Colonic mucosa (tissue), 4 donors: ENCODE data around the gene HES4. TPM values are rescaled to one million over a fixed set of nuclear protein-coding genes. Genes with fewer than 3 reads are reported as not detected.

Experiments
- DNase-seq: peaks from one replicate; pipeline ENCODE4 v3.0.0-alpha.2; 2020
- H3K27ac ChIP-seq: fragments of 200-600 bp; one replicate; pipeline ENCODE4 v1.8.0; 2021
- H3K27me3 ChIP-seq: fragments of 200-600 bp; one replicate; pipeline ENCODE4 v1.8.0; 2021
- H3K36me3 ChIP-seq: fragments of 200-600 bp; one replicate; pipeline ENCODE4 v1.8.0; 2021
- H3K4me1 ChIP-seq: fragments of 200-600 bp; one replicate; pipeline ENCODE4 v1.8.0; 2021; ENCODE audit warnings: mild to moderate bottlenecking
- H3K4me3 ChIP-seq: fragments of 200-600 bp; one replicate; pipeline ENCODE4 v1.8.0; 2021
- H3K9ac ChIP-seq, 2 donors: one replicate each; pipeline ENCODE4 v1.7.0; 2013; ENCODE audit warnings: control low read depth in 2 of 2, low read depth in 2 of 2, low read length in 2 of 2
- H3K9me3 ChIP-seq: fragments of 200-600 bp; one replicate; pipeline ENCODE4 v1.8.0; 2021
- intact Hi-C: fragments of 100-400 bp; cut with DNase I; formaldehyde crosslinking; loops from one replicate; pipeline ENCODE4 v1.14.1; 2022
- total RNA-seq, 2 donors: library from RNA; stranded (reverse); fragmentation: NEBNext Ultra II Directional in 1 of 2; extraction: Animal tissue kit (Norgen Biotek cat#: 25700) in 1 of 2; gene quantifications; one replicate each; pipeline ENCODE4 v1.2.1, GENCODE V29; 2021
- TF ChIP-seq, protein P1 (sequence below): fragments of 200-600 bp; IDR thresholded peaks from one replicate; pipeline ENCODE4 v1.8.0; 2022; ENCODE audit warnings: antibody characterized with exemption, mild to moderate bottlenecking
- donor health status: healthy.
- donor health status: DM: no; HTN: no; CAD: no.
- donor health status: DM: no; HTN: no; CAD: no.

HES4 gene
- total RNA-seq, 2 donors from 2014 or later = 30.5 to 47.3 TPM

DNA sequence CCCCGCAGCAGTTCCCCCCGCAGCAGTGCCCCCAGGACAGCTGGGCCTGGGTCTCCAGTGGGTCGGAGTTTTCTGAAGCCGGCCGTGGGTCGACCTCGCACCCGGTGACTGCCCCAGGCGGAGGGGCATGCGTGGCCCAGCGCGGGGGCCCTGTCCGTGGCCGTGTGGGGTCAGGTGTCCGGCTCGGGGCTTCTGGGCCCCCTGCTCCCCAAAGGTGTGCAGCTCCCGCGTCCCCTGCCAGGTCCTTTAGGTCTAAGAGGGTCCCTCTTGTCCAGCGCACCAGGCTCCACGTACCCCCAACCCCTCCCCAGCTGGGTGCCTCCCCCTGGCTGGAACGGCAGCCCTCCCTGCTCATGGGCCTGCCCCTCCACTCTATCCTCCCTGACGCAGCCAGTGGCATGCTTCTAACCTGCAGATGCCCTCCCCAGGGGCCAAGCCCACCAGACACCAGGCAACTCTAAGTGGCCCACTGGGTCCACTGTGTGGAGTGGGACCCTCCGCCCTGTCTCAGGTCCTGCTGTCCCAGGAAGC is 5.9 kb upstream of the HES4 start:
- Histone ChIP-seq H3K27ac (peak overlapping the region; percentile 34), H3K4me1 (peaks cover 18% of the 10 kb centered on the region), H3K9ac (peak overlapping the region in 1 of 2 donors; percentile 61), H3K36me3 (no peaks in the 10 kb centered on the region), H3K27me3 (no peaks in the 10 kb centered on the region), H3K4me3 (no peak overlapping the region), H3K9me3 (no peaks in the 10 kb centered on the region)
- TF ChIP-seq, protein P1, sequence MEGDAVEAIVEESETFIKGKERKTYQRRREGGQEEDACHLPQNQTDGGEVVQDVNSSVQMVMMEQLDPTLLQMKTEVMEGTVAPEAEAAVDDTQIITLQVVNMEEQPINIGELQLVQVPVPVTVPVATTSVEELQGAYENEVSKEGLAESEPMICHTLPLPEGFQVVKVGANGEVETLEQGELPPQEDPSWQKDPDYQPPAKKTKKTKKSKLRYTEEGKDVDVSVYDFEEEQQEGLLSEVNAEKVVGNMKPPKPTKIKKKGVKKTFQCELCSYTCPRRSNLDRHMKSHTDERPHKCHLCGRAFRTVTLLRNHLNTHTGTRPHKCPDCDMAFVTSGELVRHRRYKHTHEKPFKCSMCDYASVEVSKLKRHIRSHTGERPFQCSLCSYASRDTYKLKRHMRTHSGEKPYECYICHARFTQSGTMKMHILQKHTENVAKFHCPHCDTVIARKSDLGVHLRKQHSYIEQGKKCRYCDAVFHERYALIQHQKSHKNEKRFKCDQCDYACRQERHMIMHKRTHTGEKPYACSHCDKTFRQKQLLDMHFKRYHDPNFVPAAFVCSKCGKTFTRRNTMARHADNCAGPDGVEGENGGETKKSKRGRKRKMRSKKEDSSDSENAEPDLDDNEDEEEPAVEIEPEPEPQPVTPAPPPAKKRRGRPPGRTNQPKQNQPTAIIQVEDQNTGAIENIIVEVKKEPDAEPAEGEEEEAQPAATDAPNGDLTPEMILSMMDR = no peak
- intact Hi-C loops = no loop called here
- DNase-seq = no peak

DNA sequence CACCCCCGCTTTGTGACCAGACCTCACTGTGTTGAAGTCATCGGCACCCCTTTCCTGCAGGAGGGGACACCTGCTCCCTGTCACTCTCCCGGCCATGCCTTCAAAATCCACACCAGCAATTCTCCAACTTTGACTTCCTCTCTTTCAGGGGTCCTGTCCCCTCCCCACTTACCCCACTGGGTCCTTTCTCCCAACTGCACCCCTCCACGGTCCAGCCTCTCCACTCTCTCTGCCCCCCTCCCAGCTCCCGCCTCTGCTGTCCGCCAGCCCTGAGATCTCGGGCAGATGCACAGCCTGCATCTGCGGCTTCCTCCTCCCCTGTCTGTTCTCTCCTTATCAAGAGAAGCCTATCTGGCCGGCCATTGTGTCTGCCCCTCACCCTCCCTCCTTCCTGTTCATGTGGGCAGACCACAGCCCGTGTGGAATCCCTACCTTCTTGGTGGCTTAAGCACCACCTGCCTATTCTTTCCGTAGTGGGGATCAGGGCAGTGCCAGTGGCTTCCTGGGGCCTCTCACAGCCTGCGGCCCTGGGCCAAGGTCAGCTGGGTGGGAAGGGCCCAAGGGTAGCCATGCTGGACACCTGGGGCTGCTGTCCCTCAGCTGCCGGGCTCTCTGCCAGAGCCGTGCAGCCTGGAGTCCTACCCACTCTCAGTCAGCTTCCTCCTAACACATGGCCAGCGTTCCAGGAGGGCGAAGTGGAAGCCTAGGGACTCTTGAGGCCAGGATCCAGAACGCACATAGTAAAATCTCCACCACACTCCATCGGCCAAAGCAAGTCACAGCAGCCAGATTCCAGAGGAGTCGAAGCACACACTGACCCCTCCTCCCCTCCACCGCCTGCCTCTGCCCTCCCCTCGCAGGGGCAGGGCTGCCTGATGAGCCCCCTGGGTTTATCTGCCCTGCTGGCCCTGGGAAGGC is 5.1 kb upstream of the HES4 start:
- Histone ChIP-seq H3K9ac (no peak overlapping the region), H3K27ac (no peak overlapping the region), H3K9me3 (no peaks in the 10 kb centered on the region), H3K27me3 (no peaks in the 10 kb centered on the region), H3K4me1 (peaks cover 21% of the 10 kb centered on the region), H3K36me3 (no peaks in the 10 kb centered on the region), H3K4me3 (no peak overlapping the region)
- TF ChIP-seq, protein P1 = no peak
- peak; percentile 46 for DNase-seq
- intact Hi-C loops = no loop called here

DNA sequence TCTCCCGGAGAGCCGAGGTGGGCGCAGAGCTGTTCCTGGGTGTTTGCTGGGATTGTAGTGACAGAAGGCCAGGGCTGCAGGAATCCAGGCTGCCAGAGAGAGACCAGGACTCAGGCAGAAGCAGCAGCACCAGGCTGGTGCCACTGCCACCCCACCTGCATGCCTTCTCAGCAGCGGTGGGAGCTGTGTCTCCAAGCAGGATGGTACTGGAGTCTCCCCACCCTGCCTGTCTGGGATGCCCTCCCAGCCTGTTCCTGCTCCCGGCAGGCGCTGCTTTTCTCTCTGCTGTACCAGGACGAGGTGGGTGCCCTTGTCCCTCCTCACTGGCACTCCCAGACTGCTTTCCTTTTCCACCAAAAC is 4.5 kb upstream of the HES4 start:
- TF ChIP-seq, protein P1 = no peak
- H3K9me3 ChIP-seq = no peaks in the 10 kb centered on the region
- intact Hi-C loops = no loop called here
- peaks cover 21% of the 10 kb centered on the region for H3K4me1 ChIP-seq
- no peak for DNase-seq
- H3K36me3 ChIP-seq = no peaks in the 10 kb centered on the region
- no peak overlapping the region for H3K9ac ChIP-seq
- no peak overlapping the region for H3K27ac ChIP-seq
- no peaks in the 10 kb centered on the region for H3K27me3 ChIP-seq
- no peak overlapping the region for H3K4me3 ChIP-seq

DNA sequence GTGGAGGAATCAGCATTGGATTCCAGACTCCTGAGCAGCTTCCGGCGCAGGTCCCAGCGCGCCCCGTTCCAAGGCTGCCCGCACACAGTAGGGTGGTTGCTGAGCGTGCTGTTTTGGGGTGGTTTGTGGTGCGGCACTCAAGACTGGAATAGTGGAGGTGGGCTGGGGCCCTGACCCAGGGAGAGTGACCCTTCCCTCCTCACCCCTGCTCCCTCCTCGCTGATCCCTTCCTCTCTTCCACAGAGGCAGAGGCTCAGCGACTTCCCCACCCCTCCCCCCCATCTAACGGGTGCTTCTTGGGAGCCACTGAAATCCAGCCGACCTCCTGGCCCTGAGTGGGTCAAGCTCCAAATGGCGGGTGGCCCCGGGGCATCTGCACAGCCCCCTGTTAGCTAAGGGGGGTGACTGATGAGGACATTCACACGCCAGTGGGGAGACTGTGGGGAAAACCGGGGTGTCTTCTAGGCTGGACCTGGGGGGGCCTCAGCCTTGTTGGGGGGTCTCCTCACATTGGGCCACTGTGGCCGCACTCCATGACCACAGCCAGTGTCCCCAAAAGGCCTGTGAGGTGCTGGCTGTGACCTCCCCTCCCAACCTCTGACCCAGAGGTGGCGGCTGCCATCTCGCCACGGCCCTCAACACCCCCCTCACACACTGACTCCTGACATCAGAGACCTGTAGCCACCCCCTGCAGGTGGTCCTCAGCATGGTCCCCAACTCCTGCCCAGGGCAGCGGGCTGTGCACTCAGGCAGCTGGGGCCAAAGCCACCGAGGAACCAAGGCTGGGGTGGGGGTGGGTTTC is 3.9 kb upstream of the HES4 start:
- Histone ChIP-seq H3K27ac (no peak overlapping the region), H3K36me3 (no peaks in the 10 kb centered on the region), H3K9ac (no peak overlapping the region), H3K4me1 (peaks cover 21% of the 10 kb centered on the region), H3K4me3 (no peak overlapping the region), H3K9me3 (no peaks in the 10 kb centered on the region), H3K27me3 (peaks cover 2% of the 10 kb centered on the region)
- no peak for DNase-seq
- intact Hi-C loops = no loop called here
- TF ChIP-seq, protein P1 = no peak

GRCh38 chr1:1001057-1001783 is 1.3 kb upstream of the HES4 start:
- peaks cover 14% of the 10 kb centered on the region for H3K27me3 ChIP-seq

More at GRCh38 chr1:1001057-1001783, 1.3 kb upstream of the HES4 start:
- H3K4me3 ChIP-seq = peak overlapping the region; percentile 54
- intact Hi-C loops = no loop called here
- no peaks in the 10 kb centered on the region for H3K9me3 ChIP-seq
- DNase-seq = peak; percentile 30
- peak overlapping the region; percentile 91 for H3K27ac ChIP-seq
- TF ChIP-seq, protein P1 = no peak
- H3K9ac ChIP-seq = peak overlapping the region; percentile 46 to 73
- H3K4me1 ChIP-seq = peaks cover 21% of the 10 kb centered on the region
- no peaks in the 10 kb centered on the region for H3K36me3 ChIP-seq
